ENCODE data around the gene DLGAP4. TPM values are rescaled to one million over a fixed set of nuclear protein-coding genes. Genes with fewer than 3 reads are reported as not detected.

The DLGAP4 gene
- total and polyA plus RNA-seq, 10 of the 15 experiments (the other 5 are each of a cell fraction or from before 2014, with no cell fraction given): 0.42 to 43.3 (median 19.0) TPM

DNA sequence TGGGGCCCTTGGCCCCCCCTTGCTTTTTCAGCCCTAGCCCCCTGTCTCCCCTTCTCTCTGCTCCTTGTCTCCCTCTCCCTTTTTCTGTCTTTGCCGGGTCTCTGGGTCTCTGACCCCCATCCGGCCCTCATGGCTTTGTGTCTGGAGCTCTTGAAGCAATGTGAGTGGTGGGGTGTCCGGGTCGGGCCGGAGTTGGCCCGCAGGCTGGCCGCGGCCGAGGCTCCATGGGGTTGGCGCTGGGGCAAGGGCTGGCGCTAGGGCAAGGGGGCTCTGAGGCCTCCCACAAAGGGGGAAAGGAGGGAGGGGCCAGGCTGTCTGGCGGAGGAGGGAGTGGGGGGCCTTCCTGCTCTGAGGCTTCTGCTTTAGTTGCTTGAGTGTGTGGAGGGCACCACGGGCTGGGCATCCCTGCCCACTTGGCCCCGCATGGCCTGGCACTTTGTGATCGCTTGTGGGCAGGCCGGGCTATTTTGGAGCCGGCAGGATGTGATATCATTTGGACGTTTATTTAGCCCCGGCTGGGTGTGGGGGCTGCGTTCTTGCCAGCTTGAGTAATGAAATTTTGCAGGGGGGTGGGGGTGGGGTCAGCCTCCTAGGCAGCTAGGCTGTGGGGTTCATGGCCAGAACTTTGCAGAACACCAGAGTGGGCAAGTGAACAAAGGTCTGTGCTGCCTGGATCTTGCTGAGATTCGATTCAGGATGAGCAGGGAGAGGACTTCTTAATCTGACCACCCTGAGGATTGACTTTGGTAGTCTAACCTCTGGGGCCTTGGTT lies 156.5 kb downstream of the DLGAP4 start:
- Histone ChIP-seq H3K4me3 (peak overlapping the region; percentile 98), H3K9me3 (replicated peaks; ENCODE audit: control insufficient read depth, insufficient read depth, low read length) (no peaks in the 10 kb centered on the region), H3K27ac (ENCODE audit: control insufficient read depth, insufficient read depth) (peak overlapping the region; percentile 71), H2AFZ (ENCODE audit: control insufficient read depth, low read depth, low read length) (peak overlapping the region; percentile 29; the same call in 1 of the 2 replicates), H3K27me3 (replicated peaks in 1 of 2; ENCODE audit: control insufficient read depth in 2 of 2, insufficient read depth in 2 of 2, low read length in 1 of 2) (no peaks in the 10 kb centered on the region), H3K9ac (ENCODE audit: control insufficient read depth, insufficient read depth, low read length) (peak overlapping the region; percentile 94), H3K4me2 (ENCODE audit: control insufficient read depth, insufficient read depth) (peak overlapping the region; percentile 98), H3K79me2 (ENCODE audit: control insufficient read depth, insufficient read depth, low read length) (peaks cover 53% of the 10 kb centered on the region), H3K36me3 (ENCODE audit: control insufficient read depth in 2 of 2, insufficient read depth in 2 of 2, low read length in 1 of 2) (peaks cover 0 to 2% of the 10 kb centered on the region in 2 experiments; a peak in 1 of 4 replicates), H4K20me1 (ENCODE audit: control insufficient read depth, insufficient read depth) (no peaks in the 10 kb centered on the region), H3K4me1 (ENCODE audit: control insufficient read depth, insufficient read depth, low read length) (peaks cover 48% of the 10 kb centered on the region)
- ChIA-PET POLR2A (interaction anchor here (0.7 to 2.2 kb wide), 5 partner anchors 8 to 799 kb away, joined by 3 to 14 read pairs (median 5); no protein-coding TSS in a partner anchor), CTCF (interaction anchor here (1.0 to 1.2 kb wide), 3 partner anchors 22 to 346 kb away, joined by 3 to 5 read pairs (median 3); partner anchors contain the start of gene RAB5IF), RAD21 (ENCODE audit: unreplicated experiment) (interaction anchor here (0.9 to 4.0 kb wide), 4 partner anchors 8 to 39 kb away, joined by 3 to 24 read pairs (median 5); no protein-coding TSS in a partner anchor), SMC1A (ENCODE audit: uncharacterized antibody, unreplicated experiment) (interaction anchor here (0.6 to 2.9 kb wide), 8 partner anchors 11 to 84 kb away, joined by 3 to 10 read pairs (median 4); no protein-coding TSS in a partner anchor)
- FAIRE-seq (no peak), DNase-seq (ENCODE audit: low read depth, low spot score) (no peak), ATAC-seq (peak; percentile 16)
- BruUV-seq (replicated peaks): no TSS peak
- 2% methylated on average over 21 of the region's 21 CpGs for WGBS (ENCODE audit: insufficient coverage, insufficient replicate concordance, low lambda C conversion rate, missing lambda C conversion rate)
- intact Hi-C loops (cut with micrococcal nuclease; ENCODE audit: unreplicated experiment): loop anchor here (5.0 to 10.0 kb wide), 4 partner anchors 112 to 382 kb away; partner anchors contain the start of gene TGIF2
- in situ Hi-C loops (cut with MboI): no loop called here
- TF ChIP-seq WRNIP1 (IDR thresholded peaks at IDR 0.05; ENCODE audit: borderline replicate concordance, low read depth, low read length) (no peak), MEF2B (IDR thresholded peaks at IDR 0.05; ENCODE audit: partially characterized antibody, poor library complexity, severe bottlenecking) (peak; percentile 32), HDGF (IDR thresholded peaks at IDR 0.05) (no peak; the same call in none of the 2 replicates), POU2F2 (IDR thresholded peaks at IDR 0.05; ENCODE audit: borderline replicate concordance, low read depth, low read length) (no peak), GATAD2B (conservative IDR thresholded peaks at IDR 0.05; ENCODE audit: low read depth) (peak; percentile 32; the same call in 1 of the 2 replicates), ATF7 (IDR thresholded peaks at IDR 0.05; ENCODE audit: low read depth) (peak; percentile 55; the same call in 1 of the 2 replicates), RB1 (IDR thresholded peaks at IDR 0.05; ENCODE audit: borderline replicate concordance) (0 out of 2 replicates have a peak, but pooled peaks have one; percentile 23), BACH1 (IDR thresholded peaks at IDR 0.05; ENCODE audit: borderline replicate concordance) (no peak), EGR1 (IDR thresholded peaks at IDR 0.05; ENCODE audit: borderline replicate concordance in 1 of 2, low read depth in 2 of 2, low read length in 2 of 2) (peak in 1 of 2 experiments; percentile 34; a peak in 1 of 3 replicates), RUNX3 (IDR thresholded peaks at IDR 0.05; ENCODE audit: low read length) (peak; percentile 62), TARDBP (IDR thresholded peaks at IDR 0.05; ENCODE audit: borderline replicate concordance) (no peak), TCF7 (IDR thresholded peaks at IDR 0.05; ENCODE audit: borderline replicate concordance) (no peak), CHD2 (IDR thresholded peaks at IDR 0.05; ENCODE audit: borderline replicate concordance, low read depth, low read length) (no peak), ZNF24 (IDR thresholded peaks at IDR 0.05) (no peak), JUNB (IDR thresholded peaks at IDR 0.05) (peak; percentile 14; the same call in 1 of the 2 replicates)
- TF ChIP-seq, protein P1, sequence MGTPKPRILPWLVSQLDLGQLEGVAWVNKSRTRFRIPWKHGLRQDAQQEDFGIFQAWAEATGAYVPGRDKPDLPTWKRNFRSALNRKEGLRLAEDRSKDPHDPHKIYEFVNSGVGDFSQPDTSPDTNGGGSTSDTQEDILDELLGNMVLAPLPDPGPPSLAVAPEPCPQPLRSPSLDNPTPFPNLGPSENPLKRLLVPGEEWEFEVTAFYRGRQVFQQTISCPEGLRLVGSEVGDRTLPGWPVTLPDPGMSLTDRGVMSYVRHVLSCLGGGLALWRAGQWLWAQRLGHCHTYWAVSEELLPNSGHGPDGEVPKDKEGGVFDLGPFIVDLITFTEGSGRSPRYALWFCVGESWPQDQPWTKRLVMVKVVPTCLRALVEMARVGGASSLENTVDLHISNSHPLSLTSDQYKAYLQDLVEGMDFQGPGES (IDR thresholded peaks at IDR 0.05): no peak
- TF ChIP-seq, protein P2, sequence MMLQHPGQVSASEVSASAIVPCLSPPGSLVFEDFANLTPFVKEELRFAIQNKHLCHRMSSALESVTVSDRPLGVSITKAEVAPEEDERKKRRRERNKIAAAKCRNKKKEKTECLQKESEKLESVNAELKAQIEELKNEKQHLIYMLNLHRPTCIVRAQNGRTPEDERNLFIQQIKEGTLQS (IDR thresholded peaks at IDR 0.05; ENCODE audit: borderline replicate concordance, extremely low read depth, low read depth, low read length): no peak
- TF ChIP-seq, protein P3, sequence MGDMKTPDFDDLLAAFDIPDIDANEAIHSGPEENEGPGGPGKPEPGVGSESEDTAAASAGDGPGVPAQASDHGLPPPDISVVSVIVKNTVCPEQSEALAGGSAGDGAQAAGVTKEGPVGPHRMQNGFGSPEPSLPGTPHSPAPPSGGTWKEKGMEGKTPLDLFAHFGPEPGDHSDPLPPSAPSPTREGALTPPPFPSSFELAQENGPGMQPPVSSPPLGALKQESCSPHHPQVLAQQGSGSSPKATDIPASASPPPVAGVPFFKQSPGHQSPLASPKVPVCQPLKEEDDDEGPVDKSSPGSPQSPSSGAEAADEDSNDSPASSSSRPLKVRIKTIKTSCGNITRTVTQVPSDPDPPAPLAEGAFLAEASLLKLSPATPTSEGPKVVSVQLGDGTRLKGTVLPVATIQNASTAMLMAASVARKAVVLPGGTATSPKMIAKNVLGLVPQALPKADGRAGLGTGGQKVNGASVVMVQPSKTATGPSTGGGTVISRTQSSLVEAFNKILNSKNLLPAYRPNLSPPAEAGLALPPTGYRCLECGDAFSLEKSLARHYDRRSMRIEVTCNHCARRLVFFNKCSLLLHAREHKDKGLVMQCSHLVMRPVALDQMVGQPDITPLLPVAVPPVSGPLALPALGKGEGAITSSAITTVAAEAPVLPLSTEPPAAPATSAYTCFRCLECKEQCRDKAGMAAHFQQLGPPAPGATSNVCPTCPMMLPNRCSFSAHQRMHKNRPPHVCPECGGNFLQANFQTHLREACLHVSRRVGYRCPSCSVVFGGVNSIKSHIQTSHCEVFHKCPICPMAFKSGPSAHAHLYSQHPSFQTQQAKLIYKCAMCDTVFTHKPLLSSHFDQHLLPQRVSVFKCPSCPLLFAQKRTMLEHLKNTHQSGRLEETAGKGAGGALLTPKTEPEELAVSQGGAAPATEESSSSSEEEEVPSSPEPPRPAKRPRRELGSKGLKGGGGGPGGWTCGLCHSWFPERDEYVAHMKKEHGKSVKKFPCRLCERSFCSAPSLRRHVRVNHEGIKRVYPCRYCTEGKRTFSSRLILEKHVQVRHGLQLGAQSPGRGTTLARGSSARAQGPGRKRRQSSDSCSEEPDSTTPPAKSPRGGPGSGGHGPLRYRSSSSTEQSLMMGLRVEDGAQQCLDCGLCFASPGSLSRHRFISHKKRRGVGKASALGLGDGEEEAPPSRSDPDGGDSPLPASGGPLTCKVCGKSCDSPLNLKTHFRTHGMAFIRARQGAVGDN (IDR thresholded peaks at IDR 0.05): no peak

Measured in GM12878 (cell line).